ENCODE results near the gene ASB18.

ASB18 gene

GRCh38 chr2:236164925-236165841 is 99.0 kb downstream of the ASB18 start:
- Histone ChIP-seq H3K4me1 (no peaks in the 10 kb centered on the region), H3K4me3 (ENCODE audit: low read depth, low read length) (no peak overlapping the region), H3K79me2 (no peaks in the 10 kb centered on the region), H3K36me3 (ENCODE audit: control insufficient read depth, insufficient read depth, low read length) (no peaks in the 10 kb centered on the region), H3K9ac (no peak overlapping the region), H3K27ac (no peak overlapping the region), H2AFZ (no peak overlapping the region), H3K27me3 (ENCODE audit: control insufficient read depth, insufficient read depth, low read length) (peaks cover 35% of the 10 kb centered on the region), H3K4me2 (ENCODE audit: low read length) (no peak overlapping the region), H3K9me3 (ENCODE audit: control insufficient read depth, low read length) (no peaks in the 10 kb centered on the region)
- TF ChIP-seq, protein P1, sequence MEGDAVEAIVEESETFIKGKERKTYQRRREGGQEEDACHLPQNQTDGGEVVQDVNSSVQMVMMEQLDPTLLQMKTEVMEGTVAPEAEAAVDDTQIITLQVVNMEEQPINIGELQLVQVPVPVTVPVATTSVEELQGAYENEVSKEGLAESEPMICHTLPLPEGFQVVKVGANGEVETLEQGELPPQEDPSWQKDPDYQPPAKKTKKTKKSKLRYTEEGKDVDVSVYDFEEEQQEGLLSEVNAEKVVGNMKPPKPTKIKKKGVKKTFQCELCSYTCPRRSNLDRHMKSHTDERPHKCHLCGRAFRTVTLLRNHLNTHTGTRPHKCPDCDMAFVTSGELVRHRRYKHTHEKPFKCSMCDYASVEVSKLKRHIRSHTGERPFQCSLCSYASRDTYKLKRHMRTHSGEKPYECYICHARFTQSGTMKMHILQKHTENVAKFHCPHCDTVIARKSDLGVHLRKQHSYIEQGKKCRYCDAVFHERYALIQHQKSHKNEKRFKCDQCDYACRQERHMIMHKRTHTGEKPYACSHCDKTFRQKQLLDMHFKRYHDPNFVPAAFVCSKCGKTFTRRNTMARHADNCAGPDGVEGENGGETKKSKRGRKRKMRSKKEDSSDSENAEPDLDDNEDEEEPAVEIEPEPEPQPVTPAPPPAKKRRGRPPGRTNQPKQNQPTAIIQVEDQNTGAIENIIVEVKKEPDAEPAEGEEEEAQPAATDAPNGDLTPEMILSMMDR (IDR thresholded peaks at IDR 0.05), result no peak

DNA sequence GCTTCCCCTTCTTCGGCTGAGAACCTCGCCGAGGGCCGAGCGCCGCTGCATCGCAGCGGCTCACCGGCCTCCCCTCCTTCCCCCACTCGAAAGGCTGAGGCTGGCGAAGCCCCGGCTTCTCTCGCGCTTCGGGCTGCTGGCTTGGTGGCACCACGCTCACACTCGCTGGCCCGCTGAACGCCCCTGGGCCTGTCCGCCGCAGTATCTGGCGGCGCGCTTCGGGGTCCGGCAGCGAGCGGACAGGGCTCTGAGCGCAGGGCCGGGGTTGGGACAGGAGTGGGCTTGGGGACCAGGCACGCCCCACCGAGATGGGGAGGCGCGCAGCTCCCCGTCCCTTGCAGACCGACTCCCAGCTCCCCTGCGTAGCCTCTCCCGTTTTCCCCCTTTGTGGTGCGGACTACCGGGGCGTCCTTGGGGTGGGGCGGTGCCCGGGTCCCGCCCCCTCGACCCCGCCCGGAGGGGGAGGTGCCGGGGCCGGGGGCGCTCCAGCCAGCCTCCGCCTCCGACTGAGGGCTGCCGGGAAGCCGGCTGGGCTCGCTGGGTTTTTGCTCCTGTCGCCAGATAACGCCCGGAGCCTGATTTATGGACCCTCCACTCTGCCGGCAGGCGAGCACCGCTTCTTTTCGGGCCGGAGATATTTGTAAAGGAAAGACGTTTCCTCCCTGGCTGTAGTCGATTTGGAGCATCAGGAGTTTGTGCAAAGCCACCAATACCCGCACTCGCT is 99.8 kb downstream of the ASB18 start:
- H3K4me1 ChIP-seq, result no peaks in the 10 kb centered on the region
- H3K27ac ChIP-seq, result no peak overlapping the region
- H3K4me2 ChIP-seq (ENCODE audit: low read length), result peak overlapping the region; percentile 68
- no peaks in the 10 kb centered on the region for H3K9me3 ChIP-seq (ENCODE audit: control insufficient read depth, low read length)
- H3K27me3 ChIP-seq (ENCODE audit: control insufficient read depth, insufficient read depth, low read length), result peaks cover 35% of the 10 kb centered on the region
- peak overlapping the region; percentile 34 for H3K4me3 ChIP-seq (ENCODE audit: low read depth, low read length)
- no peaks in the 10 kb centered on the region for H3K79me2 ChIP-seq
- TF ChIP-seq, protein P1 (IDR thresholded peaks at IDR 0.05), result no peak
- H3K9ac ChIP-seq, result no peak overlapping the region
- peak overlapping the region; percentile 38 for H2AFZ ChIP-seq
- H3K36me3 ChIP-seq (ENCODE audit: control insufficient read depth, insufficient read depth, low read length), result no peaks in the 10 kb centered on the region

GRCh38 chr2:236163471-236164200 is 100.6 kb downstream of the ASB18 start:
- TF ChIP-seq, protein P1 (IDR thresholded peaks at IDR 0.05), result no peak
- Histone ChIP-seq H3K9ac (no peak overlapping the region), H3K4me3 (ENCODE audit: low read depth, low read length) (peak overlapping the region; percentile 27), H3K27me3 (ENCODE audit: control insufficient read depth, insufficient read depth, low read length) (peaks cover 30% of the 10 kb centered on the region), H3K4me2 (ENCODE audit: low read length) (peak overlapping the region; percentile 68), H3K4me1 (no peaks in the 10 kb centered on the region), H3K36me3 (ENCODE audit: control insufficient read depth, insufficient read depth, low read length) (no peaks in the 10 kb centered on the region), H2AFZ (peak overlapping the region; percentile 50), H3K27ac (no peak overlapping the region), H3K79me2 (no peaks in the 10 kb centered on the region), H3K9me3 (ENCODE audit: control insufficient read depth, low read length) (no peaks in the 10 kb centered on the region)

GRCh38 chr2:236162882-236163470 is 101.2 kb downstream of the ASB18 start:
- H3K79me2 ChIP-seq, result no peaks in the 10 kb centered on the region
- no peak overlapping the region for H2AFZ ChIP-seq
- H3K36me3 ChIP-seq (ENCODE audit: control insufficient read depth, insufficient read depth, low read length), result no peaks in the 10 kb centered on the region
- no peak overlapping the region for H3K4me3 ChIP-seq (ENCODE audit: low read depth, low read length)
- peaks cover 27% of the 10 kb centered on the region for H3K27me3 ChIP-seq (ENCODE audit: control insufficient read depth, insufficient read depth, low read length)
- no peaks in the 10 kb centered on the region for H3K9me3 ChIP-seq (ENCODE audit: control insufficient read depth, low read length)
- H3K27ac ChIP-seq, result no peak overlapping the region
- no peaks in the 10 kb centered on the region for H3K4me1 ChIP-seq
- no peak overlapping the region for H3K4me2 ChIP-seq (ENCODE audit: low read length)
- no peak overlapping the region for H3K9ac ChIP-seq
- TF ChIP-seq, protein P1 (IDR thresholded peaks at IDR 0.05), result no peak

Data from parathyroid adenoma (tissue), 2 donors.